Nucleus accumbens (tissue), 56 donors: ENCODE data around the gene TCHHL1.

Experiments used
- DNase-seq, 56 donors: peaks; one replicate each; lab custom pipeline; 2025; lab: John Stamatoyannopoulos, UW

Gene TCHHL1

GRCh38 chr1:152089014-152089674 lies at the start of gene TCHHL1:
Gene TCHHL1, minus strand, starts transcription at chr1:152089064. Its CDS starts 921 bp downstream, at chr1:152088143.
- no peak for DNase-seq

DNA sequence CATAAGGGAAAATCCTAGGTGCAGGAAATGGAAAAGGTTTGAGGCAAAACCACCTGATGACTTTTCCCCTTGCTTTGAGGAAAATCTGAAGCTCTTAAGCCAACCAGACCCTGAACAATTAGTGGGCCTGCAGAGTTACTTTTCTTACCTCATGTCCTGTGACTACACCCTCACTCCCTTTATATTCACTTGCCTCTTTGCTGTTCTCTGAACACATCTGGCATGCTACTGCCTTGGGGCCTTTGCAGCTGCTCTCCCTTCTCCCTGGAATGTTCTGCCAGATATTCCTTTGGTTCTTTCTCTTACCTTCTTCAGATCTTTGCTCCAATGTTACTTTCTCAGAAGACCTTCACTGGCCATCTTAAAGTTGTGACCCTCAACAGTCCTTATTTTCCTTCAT lies 48.4 kb upstream of the TCHHL1 start:
- no peak for DNase-seq

DNA sequence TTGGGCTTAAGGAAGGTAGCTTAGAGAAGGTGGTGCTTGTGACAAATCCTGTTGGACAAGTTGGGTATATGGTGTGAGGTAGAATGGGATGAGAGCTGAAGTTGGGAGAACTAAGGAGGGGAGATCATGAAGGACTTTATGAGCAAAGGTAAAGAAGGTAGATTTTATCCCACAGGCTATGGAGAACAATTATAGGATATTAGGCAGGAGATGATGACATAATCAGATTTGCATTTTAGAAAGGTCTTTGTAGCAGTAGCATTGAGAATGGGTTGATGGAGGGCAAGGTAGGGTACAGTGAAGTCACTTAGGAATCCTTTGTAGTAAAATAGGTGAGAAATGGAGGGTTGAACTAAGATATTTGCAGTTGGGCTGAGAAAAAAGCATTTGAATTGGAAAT lies 41.3 kb upstream of the TCHHL1 start:
- DNase-seq, result no peak

- DNase-seq, result no peak
Observed at GRCh38 chr1:152127673-152128072, 38.8 kb upstream of the TCHHL1 start.

DNA sequence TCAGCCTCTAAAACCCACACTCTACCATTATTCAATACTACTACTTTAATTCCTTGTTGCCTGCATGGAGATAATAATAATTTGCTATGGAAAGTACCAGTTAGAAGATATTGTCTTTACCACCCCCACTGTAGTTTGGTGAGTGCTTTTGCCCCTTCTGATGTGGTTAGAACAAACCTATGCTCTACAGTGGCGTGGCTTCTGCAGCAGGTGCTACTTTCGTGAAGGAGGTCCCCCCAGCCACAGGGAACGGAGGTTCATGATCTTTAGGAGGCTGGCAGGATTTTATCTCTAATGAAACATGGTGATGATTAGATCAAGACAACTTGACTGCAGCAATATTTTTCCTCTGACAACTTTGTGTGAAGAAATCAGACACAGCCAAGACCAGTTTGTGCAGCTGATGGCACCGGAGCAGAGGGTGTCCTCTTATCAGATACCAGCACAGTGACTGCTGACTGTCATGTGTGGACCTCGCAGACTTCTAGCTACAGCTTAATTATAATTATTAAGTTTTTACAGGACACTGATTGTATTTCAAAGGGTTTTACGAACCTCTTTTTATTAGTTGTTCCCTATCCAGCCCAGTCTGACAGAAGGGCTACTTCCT lies 37.1 kb upstream of the TCHHL1 start:
- DNase-seq, result no peak

GRCh38 chr1:152118915-152119314 lies 30.1 kb upstream of the TCHHL1 start:
- no peak for DNase-seq

GRCh38 chr1:152115344-152115743 lies 26.5 kb upstream of the TCHHL1 start, which contains the start of gene TCHH:
Gene TCHH, minus strand, starts transcription at chr1:152115444. Its CDS starts 1,364 bp downstream, at chr1:152114080.
- DNase-seq, result no peak

DNA sequence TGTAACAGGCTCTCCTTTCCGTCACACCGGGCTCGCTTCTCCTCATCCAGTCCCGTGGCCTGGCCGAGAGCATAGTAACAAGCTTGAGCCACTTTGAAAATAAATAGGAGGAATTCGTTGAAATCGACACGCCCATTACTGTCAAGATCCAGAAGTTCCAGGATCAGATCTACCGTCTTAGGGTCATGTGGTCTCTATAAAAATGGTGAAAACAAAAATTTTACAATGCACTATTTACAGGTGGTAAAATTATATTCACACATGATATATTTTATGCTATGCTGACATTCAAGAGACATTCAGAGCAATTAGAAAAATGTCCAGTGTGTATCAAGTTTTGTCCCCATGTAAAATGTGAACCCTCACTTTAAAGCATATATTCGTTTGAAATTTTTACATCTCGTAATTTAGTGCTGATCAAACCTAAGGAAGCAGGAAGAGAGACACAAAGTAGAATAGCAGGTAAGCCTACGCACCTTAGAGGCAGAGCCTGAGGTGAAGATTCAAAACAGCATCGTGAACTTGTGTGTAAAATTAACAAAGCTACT lies 24.1 kb upstream of the TCHHL1 start:
- no peak for DNase-seq

GRCh38 chr1:152112101-152112884 lies 23.4 kb upstream of the TCHHL1 start:
- DNase-seq, result peak in 8 of 56 donors; percentile 5 to 60 (median 26)

DNA sequence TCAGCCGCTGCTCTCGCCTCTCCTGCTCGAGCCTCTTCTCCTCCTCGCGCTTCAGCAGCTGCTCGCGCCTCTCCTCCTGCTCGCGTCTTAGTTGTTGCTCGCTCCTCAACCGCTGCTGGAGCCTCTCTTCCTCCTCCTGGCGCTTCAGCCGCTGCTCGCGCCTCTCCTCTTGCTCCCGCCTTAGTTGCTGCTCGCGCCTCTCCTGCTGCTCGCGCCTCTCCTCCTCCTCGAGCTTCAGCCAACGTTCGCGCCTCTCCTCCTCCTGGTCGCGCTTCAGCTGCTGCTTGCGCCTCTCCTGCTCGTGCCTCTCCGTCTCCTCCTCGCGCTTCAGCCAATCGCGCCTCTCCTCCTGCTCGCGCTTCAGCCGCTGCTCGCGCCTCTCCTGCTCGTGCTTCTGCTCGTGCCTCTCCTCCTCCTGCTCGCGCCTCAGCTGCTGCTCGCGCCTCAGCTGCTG lies 22.7 kb upstream of the TCHHL1 start:
- peak in 18 of 56 donors; percentile 7 to 60 (median 26) for DNase-seq

DNA sequence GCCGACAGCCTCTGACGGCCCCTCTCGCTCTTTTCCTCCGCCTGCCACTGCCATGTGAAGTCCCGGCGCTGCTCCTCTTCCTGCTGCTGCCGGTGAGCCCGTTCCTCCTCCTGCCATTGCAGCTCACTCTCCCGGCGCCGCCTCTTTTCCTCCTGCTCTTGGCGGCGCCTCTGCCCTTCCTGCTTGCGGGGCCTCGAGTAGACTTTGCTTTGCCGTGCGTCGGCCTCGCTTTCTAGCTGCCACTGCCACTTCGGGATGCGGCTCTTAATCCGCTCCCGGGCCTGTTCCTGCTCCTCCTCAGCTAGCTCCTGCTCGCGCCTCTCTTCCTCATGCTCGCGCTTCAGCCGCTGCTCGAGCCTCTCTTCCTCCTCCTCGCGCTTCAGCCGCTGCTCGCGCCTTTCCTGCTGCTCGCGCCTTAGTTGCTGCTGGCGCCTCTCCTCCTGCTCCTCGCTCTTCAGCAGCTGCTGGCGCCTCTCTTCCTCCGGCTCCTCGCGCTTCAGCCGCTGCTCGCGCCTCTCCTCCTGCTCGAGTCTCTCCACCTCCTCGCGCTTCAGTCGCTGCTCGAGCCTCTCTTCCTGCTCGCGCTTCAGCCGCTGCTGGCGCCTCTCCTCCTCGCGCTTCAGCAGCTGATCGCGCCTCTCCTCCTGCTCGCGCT lies 22.1 kb upstream of the TCHHL1 start:
- DNase-seq, result peak in 10 of 56 donors; percentile 8 to 54 (median 34)

DNA sequence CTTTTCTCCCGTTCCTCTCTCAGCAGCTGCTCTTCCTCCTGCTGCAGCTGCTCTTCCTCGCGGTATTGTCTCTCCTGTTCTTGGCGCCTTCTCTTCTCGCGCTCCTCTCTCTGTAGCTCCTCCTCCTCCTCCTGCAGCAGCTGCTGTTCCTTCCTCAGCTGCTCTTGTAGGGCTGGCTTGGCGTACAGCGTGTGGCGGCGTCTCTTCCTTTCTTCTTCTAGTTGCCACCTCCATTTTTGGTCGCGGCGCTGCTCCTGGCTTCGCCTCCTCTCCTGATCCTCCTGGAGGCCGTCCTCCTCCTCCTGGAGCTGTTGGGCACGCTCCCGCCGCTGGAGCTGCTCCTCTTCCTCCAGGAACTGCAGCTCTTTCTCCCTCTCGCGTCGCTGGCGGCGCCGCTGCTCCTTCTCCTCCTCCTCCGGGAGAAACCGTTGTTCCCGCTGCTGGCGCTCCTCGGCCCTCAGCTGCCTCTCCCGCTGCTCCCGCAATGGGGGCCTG lies 21.5 kb upstream of the TCHHL1 start:
- peak in 14 of 56 donors; percentile 10 to 43 (median 30) for DNase-seq

GRCh38 chr1:152109998-152110294 lies 21.1 kb upstream of the TCHHL1 start:
- no peak for DNase-seq

DNA sequence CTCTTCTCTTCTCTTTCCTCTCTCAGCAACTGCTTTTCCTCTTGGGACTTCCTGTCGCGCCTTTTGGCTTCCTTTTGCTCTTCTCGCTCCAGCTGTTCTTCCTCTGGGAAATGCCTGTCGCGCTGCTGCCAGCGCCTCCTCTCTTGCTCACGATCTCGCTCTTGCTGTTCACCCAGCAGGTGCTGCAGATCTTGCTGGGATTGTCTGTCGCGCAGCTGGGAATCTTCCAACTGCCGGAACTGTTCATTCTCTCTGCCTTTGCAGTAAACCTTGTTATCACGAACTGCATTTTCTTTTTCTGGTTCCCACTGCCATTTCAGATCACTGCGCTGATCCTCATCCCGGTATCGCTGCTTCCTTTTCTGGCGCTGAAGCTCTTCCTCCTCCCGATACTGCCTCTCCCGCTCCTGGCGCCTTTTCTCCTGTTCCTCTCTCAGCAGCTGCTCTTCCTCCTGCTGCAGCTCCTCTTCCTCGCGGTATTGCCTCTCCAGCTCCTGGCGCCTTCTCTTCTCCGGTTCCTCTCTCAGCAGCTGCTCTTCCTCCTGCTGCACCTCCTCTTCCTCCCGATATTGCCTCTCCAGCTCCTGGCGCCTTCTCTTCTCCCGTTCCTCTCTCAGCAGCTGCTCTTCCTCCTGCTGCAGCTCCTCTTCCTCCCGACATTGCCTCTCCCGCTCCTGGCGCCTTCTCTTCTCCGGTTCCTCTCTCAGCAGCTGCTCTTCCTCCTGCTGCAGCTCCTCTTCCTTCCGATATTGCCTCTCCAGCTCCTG lies 20.6 kb upstream of the TCHHL1 start:
- no peak for DNase-seq

- DNase-seq, result no peak
Observed at GRCh38 chr1:152108882-152109222, 20.0 kb upstream of the TCHHL1 start.

DNA sequence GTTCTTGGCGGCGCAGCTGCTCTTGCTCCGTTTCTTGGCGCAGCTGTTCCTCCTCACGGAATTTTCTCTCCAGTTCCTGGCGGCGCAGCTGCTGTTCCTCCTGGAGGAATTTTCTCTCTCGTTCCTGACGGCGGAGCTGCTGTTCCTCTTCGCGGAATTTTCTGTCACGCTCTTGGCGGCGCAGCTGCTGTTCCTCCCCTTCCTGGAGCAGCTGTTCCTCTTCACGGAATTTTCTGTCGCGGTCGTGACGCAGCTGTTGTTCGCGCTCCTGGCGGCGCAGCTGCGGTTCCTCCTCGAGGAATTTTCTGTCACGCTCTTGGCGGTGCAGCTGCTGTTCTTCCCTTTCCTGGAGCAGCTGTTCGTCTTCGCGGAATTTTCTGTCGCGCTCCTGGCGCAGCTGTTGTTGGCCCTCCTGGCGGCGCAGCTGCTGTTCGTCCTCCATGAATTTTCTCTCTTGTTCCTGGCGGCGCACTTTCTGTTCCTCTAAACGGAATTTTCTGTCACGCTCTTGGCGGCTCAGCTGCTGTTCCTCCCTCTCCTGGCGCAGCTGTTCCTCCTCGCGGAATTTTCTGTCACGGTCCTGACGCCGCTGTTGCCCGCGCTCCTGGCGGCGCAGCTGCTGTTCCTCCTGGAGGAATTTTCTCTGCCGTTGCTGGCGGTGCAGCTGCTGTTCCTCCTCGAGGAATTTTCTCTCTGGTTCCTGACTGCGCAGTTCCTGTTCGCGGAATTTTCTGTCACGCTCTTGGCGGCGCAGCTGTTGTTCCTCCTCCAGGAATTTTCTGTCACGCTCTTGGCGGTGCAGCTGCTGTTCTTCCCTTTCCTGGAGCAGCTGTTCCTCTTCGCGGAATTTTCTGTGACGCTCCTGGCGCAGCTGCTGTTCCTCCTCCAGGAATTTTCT lies 19.4 kb upstream of the TCHHL1 start:
- no peak for DNase-seq

DNA sequence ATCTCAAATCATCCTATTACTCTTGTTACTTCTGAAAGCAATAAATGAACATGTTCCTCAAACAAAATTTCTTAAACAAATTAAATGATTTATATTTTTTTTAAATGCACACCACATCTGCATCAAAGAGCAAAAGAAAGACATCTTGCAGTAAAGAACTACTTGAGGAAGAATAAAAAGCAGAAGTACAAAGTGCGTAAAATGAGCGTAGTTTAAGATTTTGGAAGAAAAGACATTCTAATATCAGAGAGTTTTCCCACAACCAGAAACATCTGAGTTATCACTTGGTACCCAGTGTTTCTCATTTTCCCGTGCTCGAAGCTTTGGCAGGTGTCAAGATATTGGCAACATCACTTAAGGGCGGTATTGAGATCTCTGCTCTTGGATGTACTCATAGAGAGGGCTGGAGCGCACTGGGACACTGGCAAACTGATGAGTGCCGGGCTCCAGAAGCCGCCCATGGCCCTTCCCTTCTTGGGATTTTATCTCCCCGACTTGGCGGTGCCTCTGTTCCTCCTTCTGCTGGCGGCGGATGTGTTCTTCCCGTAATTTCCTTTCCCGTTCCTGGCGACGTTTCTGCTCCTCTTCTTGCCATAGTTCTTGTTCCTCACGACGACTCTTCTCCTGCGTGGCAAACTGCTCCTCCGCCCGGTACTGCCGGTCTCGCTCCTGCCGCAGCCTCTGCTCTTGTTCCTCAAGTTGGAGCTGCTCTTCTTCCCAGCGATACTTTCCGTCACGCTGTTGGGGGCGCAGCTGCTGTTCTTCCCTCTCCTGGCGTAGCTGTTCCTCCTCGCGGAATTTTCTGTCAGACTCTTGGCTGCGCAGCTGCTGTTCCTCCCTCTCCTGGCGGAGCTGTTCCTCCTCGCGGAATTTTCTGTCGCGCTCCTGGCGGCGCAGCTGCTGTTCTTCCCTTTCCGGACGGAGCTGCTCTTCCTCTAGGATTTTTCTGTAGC lies 18.4 kb upstream of the TCHHL1 start:
- no peak for DNase-seq

DNA sequence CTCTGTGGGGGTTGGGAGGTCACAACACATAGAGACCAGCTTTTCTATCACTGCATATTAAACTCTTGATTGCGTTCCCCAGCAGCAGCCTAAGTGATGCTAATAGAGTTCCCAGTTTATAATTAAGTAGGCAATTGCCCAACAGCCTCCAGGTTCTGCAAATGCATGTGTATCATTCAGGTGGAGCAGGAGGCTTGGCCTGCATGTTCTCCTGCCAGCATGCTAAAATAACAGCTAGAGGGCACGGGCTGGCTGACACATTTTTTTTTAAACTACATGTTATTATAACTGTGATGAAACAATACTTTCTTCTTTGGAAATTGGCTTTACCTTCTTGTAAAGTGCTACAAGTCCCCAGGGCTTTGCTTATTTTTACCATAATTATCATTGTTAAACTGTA lies 16.0 kb upstream of the TCHHL1 start:
- no peak for DNase-seq
